NCI-H1417 (cell line): ENCODE measurements around the gene PLP2.

Source experiments
- DNase-seq, 3 experiments: peaks; one replicate each; lab custom pipeline; 2025; lab: John Stamatoyannopoulos, UW

PLP2 gene

GRCh38 chrX:49186125-49187027 lies 14.7 kb downstream of the PLP2 start, which contains the start of gene PRICKLE3:
TSS of gene PRICKLE3 (minus strand) at chrX:49186373. CDS start at chrX:49186297, 76 bp downstream.
- peak; percentile 50 to 54 (median 53) for DNase-seq

GRCh38 chrX:49187028-49187394 lies 15.3 kb downstream of the PLP2 start:
- no peak for DNase-seq

DNA sequence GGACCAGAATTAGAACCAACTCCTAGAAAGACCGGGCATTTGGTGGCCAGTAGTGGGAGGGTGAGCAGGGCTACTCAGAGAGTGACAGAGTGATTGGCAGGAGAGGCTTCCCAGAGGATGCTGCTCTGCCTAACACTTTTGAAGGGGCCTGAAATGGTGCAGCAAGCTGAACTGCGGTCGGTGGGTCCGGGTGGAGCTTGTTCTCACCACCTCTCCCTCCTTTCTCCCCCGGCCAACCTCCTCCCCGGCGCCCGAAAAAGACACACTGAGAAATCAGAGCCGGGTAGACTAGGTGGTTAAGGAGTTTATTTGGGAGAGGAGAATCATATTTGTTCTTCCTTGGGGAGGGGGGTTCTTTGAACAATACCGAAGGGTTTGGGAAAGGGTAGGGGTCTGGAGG lies 15.8 kb downstream of the PLP2 start:
- no peak for DNase-seq

GRCh38 chrX:49188468-49189076 lies 16.9 kb downstream of the PLP2 start:
- no peak for DNase-seq

DNA sequence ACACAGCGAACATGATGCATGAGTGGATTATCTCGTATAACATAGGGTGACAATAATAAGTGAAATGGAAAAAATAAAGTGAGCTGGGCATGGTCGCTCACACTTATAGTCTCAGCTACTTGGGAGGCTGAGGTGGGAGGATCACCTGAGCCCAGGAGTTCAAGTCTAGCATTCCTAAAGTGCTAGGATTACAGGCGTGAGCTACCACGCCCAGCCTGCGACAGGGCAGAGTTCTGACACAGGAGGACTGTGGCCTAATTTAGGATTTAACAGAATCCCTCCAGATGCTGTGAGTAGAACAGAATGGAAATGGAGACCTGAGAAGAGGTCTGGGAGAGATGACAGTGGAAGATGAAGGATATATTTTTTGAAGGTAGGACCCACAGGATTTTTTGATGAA lies 17.9 kb downstream of the PLP2 start:
- DNase-seq = no peak

GRCh38 chrX:49190821-49191573 lies 19.3 kb downstream of the PLP2 start:
- DNase-seq = peak; percentile 85 to 99 (median 97)

DNA sequence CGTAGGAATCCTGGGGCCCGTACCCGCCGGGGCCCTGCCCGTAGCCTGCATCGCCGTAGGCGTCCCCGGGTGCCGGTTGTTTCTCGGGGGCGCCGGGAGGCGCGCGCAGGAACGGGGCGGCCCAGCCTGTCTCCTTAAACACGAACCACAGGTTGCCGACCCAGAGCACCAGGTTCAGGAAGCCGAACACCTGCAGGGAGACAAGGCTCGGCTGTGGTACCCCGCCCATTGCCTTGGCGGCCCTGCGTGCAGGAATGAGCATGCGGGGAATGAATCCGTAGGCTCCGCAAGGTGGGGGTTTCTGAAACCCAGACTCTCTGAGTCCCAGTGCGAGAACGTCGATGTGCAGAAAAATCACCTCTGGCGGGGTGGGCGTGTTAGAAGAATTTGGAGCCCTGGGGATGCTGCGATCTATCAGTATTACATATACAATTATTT lies 19.9 kb downstream of the PLP2 start:
- peak in 1 of 3 experiments; percentile 80 for DNase-seq

DNA sequence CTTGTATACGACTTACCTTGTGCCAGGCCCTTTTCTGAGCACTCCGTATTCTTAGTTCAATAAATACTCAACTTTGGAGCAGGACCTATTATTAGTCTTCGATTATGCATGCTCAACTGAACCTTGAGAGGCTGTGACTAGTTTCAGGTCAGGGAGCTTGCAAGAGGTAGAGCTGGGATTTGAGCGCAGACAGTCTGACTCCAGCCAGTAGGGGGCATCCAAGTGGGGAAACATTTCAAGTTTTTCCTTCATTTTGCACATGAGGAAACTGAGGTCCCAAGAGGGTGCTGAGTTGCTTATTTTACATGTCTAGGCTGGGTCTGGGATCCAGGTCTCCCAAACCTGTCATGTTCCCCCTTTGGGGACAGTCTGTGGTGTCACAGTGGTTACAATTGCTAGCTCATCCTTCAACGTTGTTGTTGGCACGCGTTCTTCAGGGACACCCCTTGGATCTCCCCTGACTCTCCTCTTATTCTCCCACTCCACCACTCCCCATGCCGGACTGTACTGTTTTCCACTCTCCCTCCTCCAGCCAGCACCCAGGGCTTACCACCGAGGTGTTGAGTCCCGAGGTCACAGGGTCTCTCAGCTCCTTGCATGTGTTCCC lies 21.1 kb downstream of the PLP2 start:
- DNase-seq = peak in 2 of 3 experiments; percentile 16 to 30

- no peak for DNase-seq
Observed at GRCh38 chrX:49193542-49193964, 21.9 kb downstream of the PLP2 start.

- no peak for DNase-seq
Observed at GRCh38 chrX:49197543-49198087, 25.9 kb downstream of the PLP2 start.

GRCh38 chrX:49198540-49199314 lies 27.0 kb downstream of the PLP2 start:
- no peak for DNase-seq

DNA sequence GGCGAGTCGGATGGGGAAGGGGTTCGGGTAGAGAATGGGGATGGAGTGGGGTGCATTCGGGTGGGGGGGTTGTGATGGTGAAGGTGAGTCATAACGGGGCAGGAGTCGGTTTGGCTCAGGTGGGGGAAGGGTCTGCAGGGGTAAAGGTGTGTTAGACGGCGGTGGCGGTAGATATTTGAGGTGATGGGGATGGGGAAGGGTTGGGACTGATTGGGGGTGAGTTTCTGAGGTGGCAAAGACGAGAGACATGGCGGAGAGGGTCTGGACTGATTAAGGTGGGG lies 27.6 kb downstream of the PLP2 start:
- DNase-seq = no peak

- DNase-seq = peak; percentile 66 to 89 (median 88)
Observed at GRCh38 chrX:49199906-49200771, 28.4 kb downstream of the PLP2 start, which contains the start of gene SYP. TSS of gene SYP (minus strand) at chrX:49200193. CDS start at chrX:49200186, 7 bp downstream.

GRCh38 chrX:49202022-49202421 lies 30.3 kb downstream of the PLP2 start:
- no peak for DNase-seq

DNA sequence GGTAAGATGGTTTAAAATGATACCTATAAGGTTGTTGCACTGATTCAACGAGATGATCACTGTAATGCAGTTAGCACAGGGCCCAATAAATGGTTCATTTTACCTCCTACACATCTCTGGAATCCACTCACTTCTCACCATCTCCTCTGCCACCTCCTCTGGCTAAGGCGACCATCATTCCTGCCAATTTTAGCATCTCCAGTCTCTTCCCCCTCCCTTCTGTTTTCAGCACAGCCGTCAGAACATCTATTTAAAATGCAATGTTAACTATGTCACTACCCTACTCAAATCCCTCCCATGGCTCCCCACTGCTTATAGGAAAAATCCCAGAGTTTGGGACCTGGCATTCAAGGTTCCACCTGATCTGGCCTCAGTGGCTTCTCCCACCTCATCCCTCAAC lies 31.8 kb downstream of the PLP2 start:
- DNase-seq = no peak

GRCh38 chrX:49204017-49204416 lies 32.3 kb downstream of the PLP2 start:
- DNase-seq = no peak

- DNase-seq = no peak
Observed at GRCh38 chrX:49204709-49205108, 33.0 kb downstream of the PLP2 start.

- DNase-seq = no peak
Observed at GRCh38 chrX:49205443-49205842, 33.7 kb downstream of the PLP2 start.

DNA sequence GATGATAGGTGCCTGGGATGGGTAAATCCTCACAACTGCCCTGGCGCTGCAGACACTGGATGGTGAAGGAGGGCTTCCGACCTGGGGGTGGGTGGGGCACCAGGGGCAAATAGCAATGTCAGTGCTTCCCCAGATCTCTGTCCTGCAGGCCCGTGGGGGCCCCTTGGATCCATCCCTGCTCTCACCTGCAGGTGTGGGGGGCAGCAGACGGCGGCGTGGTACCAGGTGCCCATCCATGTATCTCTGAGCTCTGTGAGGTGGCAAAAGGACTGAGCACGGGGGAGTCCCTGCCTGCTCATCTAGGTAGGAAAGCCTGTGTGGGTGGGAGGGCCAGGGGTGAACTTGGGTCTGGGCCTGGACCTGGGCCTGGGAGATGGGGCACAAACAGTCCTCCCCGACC lies 34.8 kb downstream of the PLP2 start:
- no peak for DNase-seq

DNA sequence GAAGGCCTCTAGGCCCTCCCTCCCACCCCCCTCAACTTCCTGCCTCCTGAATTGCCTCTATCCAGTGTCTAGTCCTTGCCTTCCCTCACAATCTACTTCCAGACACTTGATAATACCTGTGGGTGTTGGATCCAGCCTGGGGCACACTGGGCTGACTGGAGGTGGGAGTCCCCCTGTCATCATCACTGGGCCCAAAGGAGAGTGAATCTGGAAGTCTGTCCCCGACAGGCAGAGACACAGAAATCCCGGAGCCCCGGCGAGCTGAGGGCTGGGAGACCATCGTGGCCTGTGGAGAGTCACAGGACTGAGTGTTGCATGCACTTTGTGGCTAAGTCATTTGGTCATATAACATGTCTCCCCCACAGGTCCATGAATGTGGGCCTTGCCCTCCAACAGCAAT lies 36.7 kb downstream of the PLP2 start:
- DNase-seq = no peak
